GM23338 (cell line): ENCODE results near the gene CIRBP. TPM values are rescaled to one million over a fixed set of nuclear protein-coding genes. Genes with fewer than 3 reads are reported as not detected.

ENCODE experiments used
- ATAC-seq: fragments of 200-7000 bp; cut with Tn5 transposase; 3 replicates; pipeline ENCODE4 v1.9.1; 2020
- DNase-seq: peaks from one replicate; pipeline ENCODE4 v3.0.0-alpha.2; 2015; ENCODE audit warnings: low spot score
- H2AFZ ChIP-seq: fragments of 200-600 bp; sonication (generic); 2 replicates; pipeline ENCODE4 v1.8.0; 2016; ENCODE audit warnings: antibody characterized with exemption, mild to moderate bottlenecking, moderate library complexity
- H3F3A ChIP-seq: fragments of 200-600 bp; sonication (generic); replicated peaks from 2 replicates; pipeline ENCODE4 v1.8.0; 2017; ENCODE audit warnings: antibody characterized with exemption, mixed run types, low read depth
- H3K27ac ChIP-seq: fragments of 200-600 bp; sonication (generic); 2 replicates; pipeline ENCODE4 v1.6.1; 2016; ENCODE audit warnings: low read depth
- H3K27me3 ChIP-seq: fragments of 200-600 bp; sonication (generic); 2 replicates; pipeline ENCODE4 v1.8.0; 2016; ENCODE audit warnings: mild to moderate bottlenecking, mixed run types, moderate library complexity; ENCODE audit not compliant: insufficient read depth
- H3K36me3 ChIP-seq: fragments of 200-600 bp; sonication (generic); 2 replicates; pipeline ENCODE4 v1.8.0; 2016; ENCODE audit warnings: mild to moderate bottlenecking; ENCODE audit not compliant: insufficient read depth
- H3K4me1 ChIP-seq: fragments of 200-600 bp; sonication (generic); 2 replicates; pipeline ENCODE4 v1.8.0; 2016; ENCODE audit warnings: mild to moderate bottlenecking, moderate library complexity; ENCODE audit not compliant: insufficient read depth
- H3K4me2 ChIP-seq: fragments of 200-600 bp; sonication (generic); 2 replicates; pipeline ENCODE4 v1.7.1; 2017; ENCODE audit warnings: mixed run types
- H3K4me3 ChIP-seq: fragments of 200-600 bp; sonication (generic); 2 replicates; pipeline ENCODE4 v1.6.1; 2016; ENCODE audit warnings: mixed run types
- H3K79me2 ChIP-seq: fragments of 200-600 bp; sonication (generic); replicated peaks from 2 replicates; pipeline ENCODE4 v1.8.0; 2017; ENCODE audit warnings: mild to moderate bottlenecking; ENCODE audit not compliant: insufficient read depth
- H3K9me2 ChIP-seq: fragments of 200-600 bp; sonication (generic); 2 replicates; pipeline ENCODE4 v1.8.0; 2017; ENCODE audit not compliant: insufficient read depth
- H4K20me1 ChIP-seq: fragments of 200-600 bp; sonication (generic); replicated peaks from 2 replicates; pipeline ENCODE4 v1.8.0; 2017; ENCODE audit warnings: mild to moderate bottlenecking; ENCODE audit not compliant: insufficient read depth
- H3K27ac Mint-ChIP-seq: 2 replicates; pipeline ENCODE4 v1.8.0; 2020; ENCODE audit warnings: inconsistent platforms, mild to moderate bottlenecking, moderate library complexity, mixed read lengths
- H3K27me3 Mint-ChIP-seq: 3 replicates; pipeline ENCODE4 v1.8.0; 2022; ENCODE audit warnings: low read depth, mild to moderate bottlenecking, moderate library complexity, mixed read lengths, inconsistent platforms; ENCODE audit not compliant: insufficient read depth, poor library complexity
- H3K36me3 Mint-ChIP-seq: 3 replicates; pipeline ENCODE4 v1.8.0; 2021; ENCODE audit warnings: low read depth, mild to moderate bottlenecking, inconsistent platforms, moderate library complexity, mixed read lengths
- H3K4me1 Mint-ChIP-seq: 3 replicates; pipeline ENCODE4 v1.8.0; 2020; ENCODE audit warnings: mild to moderate bottlenecking, inconsistent platforms, mixed read lengths
- H3K4me3 Mint-ChIP-seq: 3 replicates; pipeline ENCODE4 v1.8.0; 2021; ENCODE audit warnings: moderate library complexity, mild to moderate bottlenecking, inconsistent platforms, mixed read lengths
- H3K9me3 Mint-ChIP-seq: 3 replicates; pipeline ENCODE4 v1.8.0; 2020; ENCODE audit warnings: moderate library complexity, mild to moderate bottlenecking, inconsistent platforms, mixed read lengths
- CREB1 ChIP-seq: fragments of 250-450 bp; sonication (Bioruptor Pico); IDR thresholded peaks from 2 replicates; pipeline ENCODE4 v1.5.0; 2020; ENCODE audit warnings: low read depth, mild to moderate bottlenecking, moderate library complexity
- EZH2 ChIP-seq: fragments of 200-600 bp; sonication (generic); IDR thresholded peaks from one replicate; pipeline ENCODE4 v1.8.0; 2017; ENCODE audit warnings: antibody characterized with exemption, mild to moderate bottlenecking, low read depth; ENCODE audit not compliant: unreplicated experiment
- JUNB ChIP-seq: IDR thresholded peaks from one replicate; pipeline ENCODE4 v1.6.1; 2016; ENCODE audit warnings: antibody characterized with exemption; ENCODE audit not compliant: unreplicated experiment
- NANOG ChIP-seq: IDR thresholded peaks from 2 replicates; pipeline ENCODE4 v1.6.1; 2016; ENCODE audit warnings: antibody characterized with exemption, borderline replicate concordance
- POLR2AphosphoS5 ChIP-seq: IDR thresholded peaks from 2 replicates; pipeline ENCODE4 v1.6.1; 2016; ENCODE audit warnings: antibody characterized with exemption, low read depth
- REST ChIP-seq: IDR thresholded peaks from one replicate; pipeline ENCODE4 v1.6.1; 2018; ENCODE audit warnings: antibody characterized with exemption; ENCODE audit not compliant: unreplicated experiment
- STAT1 ChIP-seq: IDR thresholded peaks from one replicate; pipeline ENCODE4 v1.6.1; 2016; ENCODE audit warnings: antibody characterized with exemption; ENCODE audit not compliant: unreplicated experiment
- ZNF114 ChIP-seq: fragments of 250-450 bp; sonication (Bioruptor Pico); IDR thresholded peaks from 2 replicates; pipeline ENCODE4 v1.5.0; 2020; ENCODE audit warnings: mild to moderate bottlenecking, moderate library complexity
- ZNF331 ChIP-seq: fragments of 250-450 bp; sonication (Bioruptor Pico); IDR thresholded peaks from 2 replicates; pipeline ENCODE4 v1.5.0; 2020; ENCODE audit warnings: low read depth, mild to moderate bottlenecking, moderate library complexity
- ZNF462 ChIP-seq: fragments of 250-450 bp; sonication (Bioruptor Pico); IDR thresholded peaks from 2 replicates; pipeline ENCODE4 v1.5.0; 2020; ENCODE audit warnings: mild to moderate bottlenecking, moderate library complexity
- polyA plus RNA-seq: library from polyadenylated mRNA; unstranded; fragments of >200 nt; fragmentation: Nextera tagmentation; extraction: Ambion mirVana; gene quantifications from 2 replicates; pipeline ENCODE4 v1.2.1, GENCODE V29; 2016
- total RNA-seq: library from RNA; depleted of rRNA; stranded (reverse); fragments of >200 nt; shearing (Covaris generic); gene quantifications from 2 replicates; pipeline ENCODE4 v1.2.3, GENCODE V29; 2014

Gene CIRBP
- total and polyA plus RNA-seq, 2 experiments from 2014 or later, result 153 to 202 TPM

DNA sequence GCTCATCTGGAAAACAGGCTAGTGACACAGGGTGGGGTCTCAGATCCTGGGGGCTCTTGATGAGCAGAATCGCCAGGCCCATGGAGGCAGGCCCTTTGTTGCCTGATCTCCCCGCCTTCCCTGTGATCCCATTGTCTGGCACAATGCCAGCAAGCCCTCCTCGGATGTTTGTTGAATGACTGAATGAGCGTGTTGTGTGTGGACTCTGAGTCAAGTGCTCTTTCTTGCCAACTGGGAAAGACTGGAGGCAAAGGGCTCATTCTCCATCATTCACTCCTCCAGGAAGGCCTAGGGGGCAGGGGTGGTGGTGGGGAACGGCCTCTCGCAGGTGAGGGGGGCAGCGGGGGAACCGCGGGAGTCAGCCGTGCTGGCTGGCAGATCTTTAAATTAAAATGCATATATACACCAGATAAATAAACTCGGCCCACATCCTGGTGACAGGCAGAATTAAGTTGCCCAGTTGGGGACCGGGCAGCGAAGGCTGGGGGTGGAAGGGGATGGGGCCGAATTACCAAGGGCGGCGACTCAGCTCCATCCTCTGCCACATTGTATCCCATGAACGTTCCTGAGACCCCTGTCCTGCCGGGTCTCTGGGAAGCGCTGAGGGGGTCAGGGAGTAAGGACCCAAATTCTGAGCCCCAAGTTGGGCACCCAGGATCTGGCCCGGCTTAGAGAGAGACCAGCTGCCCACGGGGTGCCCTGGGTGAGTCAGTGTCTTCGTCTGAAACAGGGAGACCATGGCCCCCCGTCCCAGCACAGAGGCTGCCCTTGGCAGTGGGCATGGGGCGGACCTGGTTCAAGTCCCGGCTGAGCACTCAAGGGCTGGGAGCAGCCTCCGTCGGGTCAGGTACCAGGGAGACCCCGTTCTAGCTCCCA, 41.1 kb downstream of the CIRBP start:
- H3K27me3 Mint-ChIP-seq, result peaks cover 19% of the 10 kb centered on the region
- H3K27ac ChIP-seq, result no peak overlapping the region
- ATAC-seq (no peak), DNase-seq (no peak)
- no peaks in the 10 kb centered on the region for H3K36me3 ChIP-seq
- H4K20me1 ChIP-seq, result no peaks in the 10 kb centered on the region; the same call in 1 of the 2 replicates
- no peak overlapping the region for H3K4me3 Mint-ChIP-seq
- H3K27me3 ChIP-seq, result no peaks in the 10 kb centered on the region
- H3K9me2 ChIP-seq, result no peaks in the 10 kb centered on the region
- no peak for TF ChIP-seq CREB1
- no peak for TF ChIP-seq REST
- TF ChIP-seq ZNF331 (CRISPR knock-in tag), result no peak
- no peak for TF ChIP-seq STAT1
- no peak for TF ChIP-seq NANOG
- no peak for TF ChIP-seq ZNF462 (CRISPR knock-in tag)
- TF ChIP-seq POLR2AphosphoS5, result no peak
- TF ChIP-seq EZH2, result no peak
- TF ChIP-seq ZNF114 (CRISPR knock-in tag), result no peak
- TF ChIP-seq JUNB, result no peak
- no peaks in the 10 kb centered on the region for H3K9me3 Mint-ChIP-seq
- H3K27ac Mint-ChIP-seq, result no peak overlapping the region
- H3K4me2 ChIP-seq, result no peak overlapping the region
- no peaks in the 10 kb centered on the region for H3K79me2 ChIP-seq
- no peaks in the 10 kb centered on the region for H3K4me1 Mint-ChIP-seq
- no peaks in the 10 kb centered on the region for H3K36me3 Mint-ChIP-seq
- H3K4me3 ChIP-seq, result no peak overlapping the region
- H3K4me1 ChIP-seq, result no peaks in the 10 kb centered on the region
- H3F3A ChIP-seq, result no peaks in the 10 kb centered on the region
- H2AFZ ChIP-seq, result no peak overlapping the region
